Suprapubic skin (tissue), 4 donors: ENCODE measurements around the gene RASIP1. TPM values are rescaled to one million over a fixed set of nuclear protein-coding genes. Genes with fewer than 3 reads are reported as not detected.

Experiments
- DNase-seq, 2 donors: peaks; one replicate each; pipeline ENCODE4 v3.0.0-alpha.2; 2019; ENCODE audit warnings: low spot score in 2 of 2
- H3K27ac ChIP-seq: fragments of 200-600 bp; sonication (generic); one replicate; pipeline ENCODE4 v1.5.1; 2019
- H3K27me3 ChIP-seq: fragments of 200-600 bp; sonication (generic); one replicate; pipeline ENCODE4 v1.5.1; 2019
- H3K36me3 ChIP-seq: fragments of 200-600 bp; sonication (generic); one replicate; pipeline ENCODE4 v1.5.1; 2019
- H3K4me1 ChIP-seq: fragments of 200-600 bp; sonication (generic); one replicate; pipeline ENCODE4 v1.5.1; 2019
- H3K4me3 ChIP-seq: fragments of 200-600 bp; sonication (generic); one replicate; pipeline ENCODE4 v1.5.1; 2019; ENCODE audit warnings: mild to moderate bottlenecking
- H3K9me3 ChIP-seq: fragments of 200-600 bp; sonication (generic); one replicate; pipeline ENCODE4 v1.5.1; 2019
- CTCF ChIP-seq, 2 donors: fragments of 200-600 bp in 1 of 2; fragments of 450-650 bp in 1 of 2; sonication (generic) in 1 of 2; IDR thresholded peaks; one replicate each; pipeline ENCODE4 v1.5.1; 2016 to 2019; ENCODE audit warnings: antibody characterized with exemption in 2 of 2, mild to moderate bottlenecking in 1 of 2, moderate library complexity in 1 of 2
- EP300 ChIP-seq: sonication (generic); formaldehyde crosslinking; IDR thresholded peaks from one replicate; pipeline ENCODE4 v1.6.1; 2017; ENCODE audit warnings: antibody characterized with exemption
- POLR2A ChIP-seq, 2 donors: fragments of 450-650 bp; IDR thresholded peaks; one replicate each; pipeline ENCODE4 v1.6.1; 2017; ENCODE audit warnings: antibody characterized with exemption in 2 of 2, mild to moderate bottlenecking in 2 of 2, moderate library complexity in 2 of 2
- POLR2AphosphoS5 ChIP-seq, 3 donors: sonication (generic); formaldehyde crosslinking; IDR thresholded peaks; one replicate each; pipeline ENCODE4 v1.6.1; 2017; ENCODE audit warnings: antibody characterized with exemption in 3 of 3
- WGBS: methylation state at CpG from one replicate; pipeline ENCODE4 v1.1.5; 2018; 5-methylcytosine and 5-hydroxymethylcytosine counted together
- total RNA-seq, 4 donors: library from RNA; depleted of rRNA; stranded (reverse); fragments of >200 nt; gene quantifications; one replicate each; pipeline ENCODE4 v1.1.0, GENCODE V29; 2016

The RASIP1 gene
- total RNA-seq, 4 donors from 2014 or later, result 5.1 to 16.1 (median 6.5) TPM

GRCh38 chr19:48705431-48705830 is 35.0 kb downstream of the RASIP1 start:
- TF ChIP-seq POLR2AphosphoS5 (IDR thresholded peaks at IDR 0.05) (no peak), CTCF (IDR thresholded peaks at IDR 0.05) (no peak), EP300 (no peak), POLR2A (IDR thresholded peaks at IDR 0.05) (no peak)
- Histone ChIP-seq H3K4me1 (no peaks in the 10 kb centered on the region), H3K36me3 (peaks cover 8% of the 10 kb centered on the region), H3K9me3 (no peaks in the 10 kb centered on the region), H3K27me3 (no peaks in the 10 kb centered on the region), H3K27ac (no peak overlapping the region), H3K4me3 (no peak overlapping the region)
- no peak for DNase-seq
- 94% methylated on average over 2 of the region's 2 CpGs for WGBS

- WGBS, result 98% methylated on average over 18 of the region's 23 CpGs
- Histone ChIP-seq H3K4me3 (no peak overlapping the region), H3K4me1 (no peaks in the 10 kb centered on the region), H3K9me3 (no peaks in the 10 kb centered on the region), H3K36me3 (peaks cover 8% of the 10 kb centered on the region), H3K27me3 (no peaks in the 10 kb centered on the region), H3K27ac (no peak overlapping the region)
- no peak for TF ChIP-seq CTCF (IDR thresholded peaks at IDR 0.05)
- TF ChIP-seq POLR2A (IDR thresholded peaks at IDR 0.05), result no peak
- no peak for TF ChIP-seq EP300
- no peak for TF ChIP-seq POLR2AphosphoS5 (IDR thresholded peaks at IDR 0.05)
- DNase-seq, result no peak
Measured at GRCh38 chr19:48703316-48703715, 37.1 kb downstream of the RASIP1 start.

GRCh38 chr19:48702701-48703100 is 37.7 kb downstream of the RASIP1 start:
- 92% methylated on average over 13 of the region's 13 CpGs for WGBS
- H3K27ac ChIP-seq, result no peak overlapping the region
- peaks cover 8% of the 10 kb centered on the region for H3K36me3 ChIP-seq
- no peaks in the 10 kb centered on the region for H3K9me3 ChIP-seq
- H3K4me3 ChIP-seq, result no peak overlapping the region
- no peaks in the 10 kb centered on the region for H3K4me1 ChIP-seq
- DNase-seq, result no peak
- no peaks in the 10 kb centered on the region for H3K27me3 ChIP-seq
- TF ChIP-seq CTCF (IDR thresholded peaks at IDR 0.05), result no peak
- no peak for TF ChIP-seq EP300
- TF ChIP-seq POLR2AphosphoS5 (IDR thresholded peaks at IDR 0.05), result no peak
- TF ChIP-seq POLR2A (IDR thresholded peaks at IDR 0.05), result no peak

- no peak for TF ChIP-seq CTCF (IDR thresholded peaks at IDR 0.05)
- no peak for TF ChIP-seq EP300
- no peak for TF ChIP-seq POLR2A (IDR thresholded peaks at IDR 0.05)
- no peak for TF ChIP-seq POLR2AphosphoS5 (IDR thresholded peaks at IDR 0.05)
- Histone ChIP-seq H3K36me3 (no peaks in the 10 kb centered on the region), H3K27ac (no peak overlapping the region), H3K4me3 (no peak overlapping the region), H3K27me3 (no peaks in the 10 kb centered on the region), H3K4me1 (peaks cover 21% of the 10 kb centered on the region), H3K9me3 (no peaks in the 10 kb centered on the region)
- no peak for DNase-seq
- 45% methylated on average over 4 of the region's 4 CpGs for WGBS
Measured at GRCh38 chr19:48698046-48698445, 42.4 kb downstream of the RASIP1 start.

- H3K27ac ChIP-seq, result peak overlapping the region; percentile 80
- no peak for DNase-seq
- H3K4me3 ChIP-seq, result peak overlapping the region; percentile 46
- H3K36me3 ChIP-seq, result no peaks in the 10 kb centered on the region
- no peak for TF ChIP-seq POLR2AphosphoS5 (IDR thresholded peaks at IDR 0.05)
- TF ChIP-seq POLR2A (IDR thresholded peaks at IDR 0.05), result peak in 1 of 2 donors; percentile 14
- WGBS, result 6% methylated on average over 29 of the region's 34 CpGs
- peaks cover 21% of the 10 kb centered on the region for H3K4me1 ChIP-seq
- no peaks in the 10 kb centered on the region for H3K9me3 ChIP-seq
- no peaks in the 10 kb centered on the region for H3K27me3 ChIP-seq
Measured at GRCh38 chr19:48696353-48697010, 43.9 kb downstream of the RASIP1 start.
